RWPE2 (cell line): ENCODE results near the gene HS3ST6.
"Not testable (repeated sequence)": the region's sequence is repeated elsewhere in the genome, so short reads cannot be mapped to it uniquely, and the experiment has no call there.

ENCODE experiments used
- ATAC-seq: fragments of 200-7000 bp; cut with Tn5 transposase; 3 replicates; pipeline ENCODE4 v1.9.1; 2021; ENCODE audit warnings: low read depth
- DNase-seq: peaks from one replicate; pipeline ENCODE4 v3.0.0-alpha.2; 2020; ENCODE audit warnings: low spot score
- H3K27ac ChIP-seq: fragments of 450-650 bp; 2 replicates; pipeline ENCODE4 v1.5.1; 2017; ENCODE audit warnings: mild to moderate bottlenecking; ENCODE audit not compliant: poor library complexity, severe bottlenecking
- H3K27me3 ChIP-seq: fragments of 250-450 bp; sonication (Bioruptor Pico); 2 replicates; pipeline ENCODE4 v1.5.1; 2021; ENCODE audit warnings: mild to moderate bottlenecking, moderate library complexity; ENCODE audit not compliant: insufficient read depth, poor library complexity, severe bottlenecking
- H3K36me3 ChIP-seq: fragments of 250-450 bp; sonication (Bioruptor Pico); 2 replicates; pipeline ENCODE4 v1.5.1; 2020; ENCODE audit warnings: low read depth, mild to moderate bottlenecking, moderate library complexity
- H3K4me1 ChIP-seq: fragments of 250-450 bp; sonication (Bioruptor Pico); 2 replicates; pipeline ENCODE4 v1.5.1; 2021; ENCODE audit warnings: mild to moderate bottlenecking, moderate library complexity; ENCODE audit not compliant: insufficient read depth, poor library complexity, severe bottlenecking
- H3K4me3 ChIP-seq: fragments of 250-450 bp; sonication (Bioruptor Pico); 2 replicates; pipeline ENCODE4 v1.5.1; 2021; ENCODE audit warnings: mild to moderate bottlenecking, moderate library complexity; ENCODE audit not compliant: severe bottlenecking
- H3K9me3 ChIP-seq: fragments of 250-450 bp; sonication (Bioruptor Pico); 2 replicates; pipeline ENCODE4 v1.5.1; 2021; ENCODE audit warnings: mild to moderate bottlenecking, moderate library complexity; ENCODE audit not compliant: severe bottlenecking
- CTCF ChIP-seq: fragments of 450-650 bp; IDR thresholded peaks from one replicate; pipeline ENCODE4 v1.5.1; 2017; ENCODE audit warnings: mild to moderate bottlenecking, moderate library complexity; ENCODE audit not compliant: poor library complexity, severe bottlenecking

HS3ST6 gene

GRCh38 chr16:1923299-1924034, 5.3 kb upstream of the HS3ST6 start:
- Histone ChIP-seq H3K27me3 (peaks cover 24% of the 10 kb centered on the region), H3K4me3 (no peak overlapping the region), H3K4me1 (peaks cover 7% of the 10 kb centered on the region), H3K36me3 (no peaks in the 10 kb centered on the region), H3K9me3 (no peaks in the 10 kb centered on the region), H3K27ac (no peak overlapping the region)
- ATAC-seq, result peak; percentile 72
- DNase-seq, result no peak
- TF ChIP-seq CTCF, result peak; percentile 52

GRCh38 chr16:1922357-1922756, 4.1 kb upstream of the HS3ST6 start:
- ATAC-seq, result no peak
- no peak overlapping the region for H3K27ac ChIP-seq
- peaks cover 7% of the 10 kb centered on the region for H3K4me1 ChIP-seq
- no peak for TF ChIP-seq CTCF
- peaks cover 30% of the 10 kb centered on the region for H3K27me3 ChIP-seq
- H3K36me3 ChIP-seq, result no peaks in the 10 kb centered on the region
- H3K9me3 ChIP-seq, result no peaks in the 10 kb centered on the region
- no peak overlapping the region for H3K4me3 ChIP-seq
- no peak for DNase-seq

GRCh38 chr16:1920727-1921171, 2.5 kb upstream of the HS3ST6 start:
- Histone ChIP-seq H3K9me3 (no peaks in the 10 kb centered on the region), H3K36me3 (no peaks in the 10 kb centered on the region), H3K4me1 (peaks cover 7% of the 10 kb centered on the region), H3K27ac (no peak overlapping the region), H3K27me3 (peaks cover 37% of the 10 kb centered on the region), H3K4me3 (no peak overlapping the region)
- ATAC-seq (peak; percentile 49; the same call in 2 of the 3 replicates), DNase-seq (no peak)
- no peak for TF ChIP-seq CTCF

GRCh38 chr16:1920122-1920521, 1.9 kb upstream of the HS3ST6 start:
- not testable (repeated sequence) for H3K4me1 ChIP-seq, H3K27ac ChIP-seq, H3K4me3 ChIP-seq, H3K9me3 ChIP-seq, H3K36me3 ChIP-seq, ATAC-seq, DNase-seq
- H3K27me3 ChIP-seq, result peaks cover 37% of the 10 kb centered on the region

- TF ChIP-seq CTCF, result no peak
- H3K4me1 ChIP-seq, result peaks cover 7% of the 10 kb centered on the region
- no peaks in the 10 kb centered on the region for H3K9me3 ChIP-seq
- H3K36me3 ChIP-seq, result no peaks in the 10 kb centered on the region
- peaks cover 37% of the 10 kb centered on the region for H3K27me3 ChIP-seq
- peak; percentile 7; the same call in 1 of the 3 replicates for ATAC-seq
- DNase-seq, result peak; percentile 66
- H3K4me3 ChIP-seq, result no peak overlapping the region
- H3K27ac ChIP-seq, result no peak overlapping the region
Measured at GRCh38 chr16:1919327-1919998, 1.2 kb upstream of the HS3ST6 start.
